HG03439 (cell line): ENCODE data around the gene STX1A.
"Not testable (repeated sequence)": the region's sequence is repeated elsewhere in the genome, so short reads cannot be mapped to it uniquely, and the experiment has no call there.

ENCODE experiments used
- ATAC-seq: cut with Tn5 transposase; IDR thresholded peaks from one replicate; pipeline ENCODE4 v1.9.1; 2021; ENCODE audit warnings: mild to moderate bottlenecking, moderate library complexity; ENCODE audit not compliant: unreplicated experiment

STX1A gene

DNA sequence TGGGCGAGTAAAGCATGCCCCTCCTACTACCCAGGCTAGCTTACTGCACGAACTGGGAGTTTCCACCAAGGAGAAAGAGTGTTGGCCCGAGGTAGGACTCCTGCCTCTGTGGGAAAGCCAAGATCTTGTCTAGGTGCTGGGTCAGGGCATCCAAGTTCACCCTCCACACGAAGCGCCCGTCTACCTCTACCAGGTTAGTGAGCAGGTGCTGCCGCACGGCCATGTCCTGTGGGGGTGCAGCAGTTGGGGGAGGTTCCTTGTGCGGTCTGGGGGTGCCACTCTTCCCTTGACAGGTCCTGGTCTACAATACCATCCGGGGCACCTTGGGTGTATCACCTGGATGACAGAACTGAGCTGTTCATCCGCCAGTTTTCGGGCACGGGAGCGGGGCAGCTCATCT lies 17.4 kb upstream of the STX1A start:
- ATAC-seq: no peak

DNA sequence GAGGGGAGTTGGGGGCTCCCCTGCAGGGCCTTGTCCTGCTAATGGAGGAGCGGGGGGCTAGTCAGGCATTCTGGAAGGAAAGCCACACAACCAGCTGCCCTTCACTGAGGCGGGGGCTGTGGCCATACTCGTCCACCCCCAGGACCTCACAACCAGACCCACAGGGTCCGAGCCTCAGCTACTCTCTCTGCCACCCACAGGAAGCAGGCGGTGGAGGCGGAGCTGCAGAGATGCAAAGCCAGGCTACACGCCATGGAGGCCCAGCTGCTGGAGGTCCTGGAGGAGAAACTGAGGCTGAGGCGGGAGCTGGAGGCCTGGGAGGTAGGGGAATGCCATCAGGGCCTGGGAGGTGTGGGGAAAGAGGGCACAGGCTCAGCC lies 16.0 kb upstream of the STX1A start:
- no peak for ATAC-seq

DNA sequence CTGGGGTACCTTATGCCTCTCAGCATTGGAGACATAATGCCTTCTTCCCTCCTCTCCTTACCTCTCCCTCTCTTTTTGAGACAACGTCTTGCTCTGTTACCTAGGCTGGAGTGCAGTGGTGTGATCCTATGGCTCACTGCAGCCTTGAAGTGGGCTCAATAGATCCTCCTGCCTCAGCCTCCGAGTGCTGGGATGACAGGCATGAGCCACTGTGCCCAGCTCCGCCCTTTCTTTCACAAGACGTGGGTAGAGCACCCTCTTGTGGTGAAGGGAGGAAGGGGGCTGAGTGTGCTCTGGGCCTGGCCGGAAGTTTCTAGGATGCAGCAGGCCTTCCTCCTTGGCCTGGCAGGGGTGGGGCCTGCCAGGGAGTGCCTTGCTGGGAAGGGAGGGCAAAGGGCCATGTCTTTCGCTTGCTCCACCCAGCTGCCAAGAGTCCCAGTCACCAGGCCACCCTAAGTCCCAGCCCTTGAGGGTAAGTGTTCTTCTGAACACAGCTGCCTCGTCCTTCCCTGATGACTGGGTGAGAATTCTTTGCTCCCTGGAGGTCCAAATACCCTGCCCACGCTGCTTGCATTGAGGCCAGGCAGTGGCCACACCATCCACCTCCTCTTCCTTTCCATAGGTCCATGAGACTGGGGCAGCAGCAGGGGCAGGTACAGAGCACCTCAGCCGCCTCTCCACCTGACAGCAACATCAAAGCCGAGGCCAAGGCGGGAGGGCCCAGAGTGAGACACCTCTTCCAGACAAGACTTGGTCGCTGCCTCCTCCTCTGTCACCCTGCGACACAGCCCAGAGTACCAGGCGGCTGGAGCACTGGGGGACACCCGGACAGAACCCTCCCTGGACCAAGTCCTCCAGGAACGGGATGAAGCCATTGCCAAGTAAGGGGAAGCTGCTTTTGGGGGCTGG lies 15.4 kb upstream of the STX1A start:
- no peak for ATAC-seq

DNA sequence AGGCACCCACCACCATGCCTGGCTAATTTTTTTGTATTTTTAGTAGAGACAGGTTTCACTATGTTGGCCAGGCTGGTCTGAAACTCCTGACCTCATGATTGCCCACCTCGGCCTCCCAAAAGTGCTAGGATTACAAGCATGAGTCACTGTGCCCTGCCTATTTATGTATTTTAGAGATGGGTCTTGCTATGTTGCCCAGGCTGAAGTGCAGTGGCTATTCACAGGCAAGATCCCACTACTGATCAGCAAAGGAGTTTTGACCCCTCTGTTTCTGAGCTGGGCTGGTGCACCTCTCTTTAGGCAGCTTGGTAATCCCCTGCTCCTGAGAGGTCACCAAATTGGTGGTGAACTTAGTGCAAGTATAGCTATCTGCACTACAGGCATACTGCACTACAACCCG lies 12.9 kb upstream of the STX1A start:
- ATAC-seq: no peak

DNA sequence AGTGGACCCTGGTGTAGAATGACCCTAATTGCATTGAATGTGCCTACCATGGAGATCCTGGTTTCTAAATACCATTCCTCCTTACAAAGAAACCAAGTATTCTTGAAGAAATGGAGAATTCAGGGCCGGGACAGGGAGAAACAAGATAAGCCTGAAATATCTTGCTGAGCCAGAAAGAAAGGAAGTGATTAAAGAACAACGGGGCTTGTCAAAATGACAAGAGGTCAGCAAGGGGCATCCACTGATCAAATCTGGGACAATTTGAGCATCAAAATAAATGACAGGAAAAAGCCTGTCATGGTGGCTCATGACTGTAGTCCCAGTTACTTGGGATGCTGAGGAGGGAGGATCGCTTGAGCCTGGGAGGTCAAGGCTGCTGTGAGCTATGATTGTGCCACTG lies 11.0 kb upstream of the STX1A start:
- no peak for ATAC-seq

DNA sequence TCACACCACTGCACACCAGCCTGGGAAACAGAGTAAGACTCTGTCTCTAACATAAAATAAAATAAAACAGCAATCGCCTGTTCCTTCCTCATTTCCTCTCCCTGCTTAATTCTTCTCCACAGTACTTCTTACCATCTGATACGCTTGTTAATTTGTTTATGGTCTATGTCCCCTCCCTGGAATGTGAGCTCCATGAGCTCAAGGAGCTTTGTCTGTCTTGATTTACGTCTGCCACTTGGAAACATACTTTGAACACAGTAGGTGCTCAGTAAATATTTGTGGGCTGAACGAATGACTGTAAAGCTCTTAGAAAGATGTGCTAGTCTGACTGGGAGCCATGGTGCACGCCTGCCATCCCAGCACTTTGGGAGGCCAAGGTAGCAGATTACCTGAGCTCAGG lies 9.1 kb upstream of the STX1A start:
- ATAC-seq: no peak

DNA sequence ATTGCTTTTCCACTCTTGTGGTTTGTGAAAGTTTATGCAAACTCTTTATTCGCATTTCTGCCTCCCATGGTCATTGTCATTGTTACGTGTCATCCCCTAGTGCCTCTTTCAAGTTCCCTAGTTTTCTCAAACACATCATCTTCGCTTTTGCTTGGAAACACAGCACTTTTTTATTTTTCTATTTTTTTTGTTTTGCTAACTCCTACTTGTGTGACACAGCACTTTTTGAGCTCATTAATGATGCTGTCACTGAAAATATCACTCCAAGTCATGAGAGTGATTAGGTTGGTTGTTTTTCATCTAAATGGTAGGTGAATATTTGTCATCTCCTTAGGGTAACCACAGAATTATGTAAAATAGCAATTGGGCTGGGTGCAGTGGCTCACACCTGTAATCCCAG lies 8.5 kb upstream of the STX1A start:
- ATAC-seq: no peak

DNA sequence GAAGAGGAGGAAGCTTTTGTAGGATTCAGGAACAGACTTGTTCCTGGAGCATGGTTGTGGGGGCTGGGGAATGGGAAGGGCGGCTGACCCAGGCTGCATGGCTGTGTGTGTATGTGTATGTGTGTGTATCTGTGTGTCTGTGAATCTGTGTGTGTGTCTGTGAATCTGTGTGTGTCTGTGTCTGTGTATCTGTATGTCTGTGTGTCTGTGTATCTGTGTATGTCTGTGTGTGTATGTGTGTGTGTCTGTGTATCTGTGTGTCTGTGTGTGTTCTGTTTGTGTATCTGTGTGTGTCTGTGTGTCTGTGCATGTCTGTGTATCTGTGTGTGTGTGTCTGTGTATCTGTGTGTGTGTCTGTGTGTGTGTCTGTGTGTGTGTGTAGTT lies 6.6 kb upstream of the STX1A start:
- no peak for ATAC-seq

DNA sequence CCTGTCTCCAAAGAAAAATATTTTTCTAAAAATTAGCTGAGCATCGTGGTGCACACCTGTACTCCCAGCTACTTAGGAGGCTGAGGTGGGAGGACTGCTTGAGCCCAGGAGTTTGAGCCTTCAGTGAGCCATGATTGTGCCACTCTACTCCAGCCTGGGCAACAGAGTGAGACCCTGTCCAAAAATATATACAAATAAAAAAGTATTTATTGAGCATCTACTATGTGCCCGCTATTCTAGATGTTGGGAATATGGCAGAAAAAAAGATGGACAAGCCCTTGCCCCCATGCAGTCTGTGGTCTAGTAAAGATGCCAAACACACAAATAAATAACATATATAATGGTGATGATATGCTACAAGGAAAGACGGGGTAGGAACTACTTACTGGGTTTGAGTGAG lies 4.3 kb upstream of the STX1A start:
- ATAC-seq: no peak

DNA sequence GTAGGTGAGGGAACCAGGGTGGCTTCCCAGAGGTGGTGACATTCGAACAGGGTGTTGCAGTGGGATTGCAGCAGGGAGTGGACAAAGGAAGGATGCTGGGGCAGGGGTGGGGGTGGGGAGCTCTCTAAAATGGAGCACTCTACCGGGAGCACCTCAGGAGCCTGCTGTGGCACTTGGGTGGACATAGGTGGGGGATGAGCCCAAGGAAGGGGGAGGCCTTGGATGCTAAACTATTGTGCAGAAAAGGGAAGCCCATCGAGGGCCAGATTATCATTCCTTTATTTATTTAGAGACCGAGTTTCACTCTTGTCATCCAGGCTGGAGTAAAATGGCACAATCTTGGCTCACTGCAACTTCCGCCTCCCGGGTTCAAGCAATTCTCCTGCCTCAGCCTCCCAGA lies 3.3 kb upstream of the STX1A start:
- no peak for ATAC-seq

DNA sequence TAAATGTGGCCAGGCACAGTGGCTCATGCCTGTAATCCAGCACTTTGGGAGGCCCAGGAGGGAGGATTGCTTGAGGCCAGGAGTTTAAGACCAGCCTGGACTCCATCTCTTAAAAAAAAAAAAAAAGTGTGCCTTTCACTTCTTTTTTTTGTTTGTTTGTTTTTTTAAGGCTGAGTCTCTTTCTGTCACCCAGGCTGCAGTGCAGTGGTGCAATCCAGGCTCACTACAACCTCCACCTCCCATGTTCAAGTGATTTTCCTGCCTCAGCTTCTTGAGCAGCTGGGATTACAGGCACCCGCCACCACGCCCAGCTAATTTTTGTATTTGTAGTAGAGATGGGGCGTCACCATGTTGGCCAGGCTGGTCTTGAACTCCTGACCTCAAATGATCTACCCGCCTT lies 2.7 kb upstream of the STX1A start:
- not testable (repeated sequence) for ATAC-seq

DNA sequence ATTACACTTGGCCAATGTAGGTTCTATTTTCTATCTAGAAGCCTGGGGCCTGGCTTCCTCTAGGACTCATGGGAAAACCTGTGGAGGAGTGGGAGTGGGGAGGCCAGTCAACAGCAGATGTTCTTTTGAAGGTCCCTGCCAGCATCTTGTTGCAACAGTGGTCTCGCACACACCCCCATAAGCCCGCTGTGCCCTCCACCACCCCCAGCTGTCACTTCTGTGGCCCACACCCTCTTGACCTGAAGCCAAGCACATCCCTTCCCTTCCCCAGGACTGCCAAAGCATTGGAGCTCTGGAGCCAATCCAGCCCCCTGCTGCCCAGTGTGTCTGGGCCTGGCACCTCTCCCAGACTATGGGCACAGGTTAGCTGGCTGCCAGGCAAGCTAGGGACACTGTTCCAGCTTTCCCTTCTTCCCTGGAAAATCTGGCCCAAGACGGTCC lies 1.9 kb upstream of the STX1A start:
- ATAC-seq: no peak

DNA sequence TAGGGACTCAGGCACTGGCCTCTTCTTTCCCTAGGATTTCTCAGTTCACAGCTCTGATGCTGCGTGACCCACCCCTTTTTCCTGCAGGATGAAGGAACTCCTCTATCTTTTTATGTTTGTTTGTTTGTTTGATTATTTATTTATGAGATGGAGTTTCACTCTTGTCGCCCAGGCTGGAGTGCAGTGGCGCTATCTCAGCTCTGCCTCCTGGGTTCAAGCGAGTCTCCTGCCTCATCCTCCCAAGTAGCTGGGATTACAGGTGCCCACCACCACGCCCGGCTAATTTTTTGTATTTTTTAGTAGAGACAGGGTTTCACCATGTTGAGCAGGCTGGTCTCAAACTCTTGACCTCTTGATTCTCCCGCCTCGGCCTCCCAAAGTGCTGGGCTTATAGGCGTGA lies 974 bp upstream of the STX1A start:
- ATAC-seq: not testable (repeated sequence)

DNA sequence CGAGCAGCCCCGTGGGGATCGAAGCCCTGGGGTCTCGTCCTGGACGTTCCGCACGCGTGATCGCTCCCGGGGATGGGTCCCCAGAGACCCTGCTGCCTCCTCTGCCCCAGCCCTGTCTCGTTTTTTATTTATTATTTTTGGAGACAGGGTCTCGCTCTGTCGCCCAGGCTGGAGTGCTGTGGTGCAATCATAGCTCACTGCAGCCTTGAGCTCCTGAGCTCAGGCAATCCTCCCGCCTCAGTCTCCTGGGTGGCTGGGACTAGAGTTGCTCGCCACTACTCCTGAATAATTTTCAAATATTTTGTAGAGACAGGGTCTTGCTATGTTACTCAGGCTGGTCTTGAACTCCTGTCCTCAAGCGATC lies 319 bp upstream of the STX1A start:
- no peak for ATAC-seq

DNA sequence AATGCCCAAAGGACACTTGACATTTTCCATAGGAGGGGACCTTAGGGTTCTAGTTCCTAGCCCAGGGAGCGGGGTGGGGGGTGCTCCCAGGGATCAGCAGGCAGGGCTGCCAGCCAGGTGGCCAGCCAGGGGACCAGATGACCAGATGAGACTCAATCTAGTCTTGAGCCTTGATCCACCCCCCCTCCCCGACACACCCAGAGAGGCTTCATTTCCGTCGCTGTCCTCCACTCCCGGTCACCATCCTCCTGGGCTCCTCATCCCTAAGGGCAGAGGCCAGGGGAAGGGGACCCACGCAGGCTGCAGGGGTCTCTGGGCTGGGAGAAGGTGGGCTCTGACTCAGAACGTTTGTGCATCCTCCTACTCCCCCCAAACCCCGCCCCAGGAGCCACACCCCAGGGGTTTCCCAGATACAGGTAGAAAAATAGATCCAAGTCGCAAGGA lies 1.0 kb downstream of the STX1A start:
- no peak for ATAC-seq

DNA sequence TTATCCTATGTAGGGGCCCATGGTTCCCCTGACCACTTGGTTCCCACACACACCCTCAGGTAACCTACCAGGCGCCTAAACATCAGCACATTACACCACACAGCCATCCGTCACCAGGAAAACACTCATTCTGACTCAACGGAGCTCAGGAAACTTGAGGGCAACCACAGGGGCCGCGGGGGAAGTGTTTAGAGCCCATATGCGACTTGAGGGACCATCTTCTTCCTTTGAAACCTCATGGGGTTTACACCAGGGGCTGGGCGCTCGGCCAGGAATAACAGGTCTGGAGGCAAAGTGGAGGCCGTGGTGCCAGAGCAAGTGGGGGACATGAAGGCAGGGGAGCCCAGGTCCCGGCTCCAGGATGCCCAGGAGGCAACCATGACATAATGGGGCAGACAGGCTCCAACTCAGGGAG lies 1.5 kb downstream of the STX1A start:
- no peak for ATAC-seq

DNA sequence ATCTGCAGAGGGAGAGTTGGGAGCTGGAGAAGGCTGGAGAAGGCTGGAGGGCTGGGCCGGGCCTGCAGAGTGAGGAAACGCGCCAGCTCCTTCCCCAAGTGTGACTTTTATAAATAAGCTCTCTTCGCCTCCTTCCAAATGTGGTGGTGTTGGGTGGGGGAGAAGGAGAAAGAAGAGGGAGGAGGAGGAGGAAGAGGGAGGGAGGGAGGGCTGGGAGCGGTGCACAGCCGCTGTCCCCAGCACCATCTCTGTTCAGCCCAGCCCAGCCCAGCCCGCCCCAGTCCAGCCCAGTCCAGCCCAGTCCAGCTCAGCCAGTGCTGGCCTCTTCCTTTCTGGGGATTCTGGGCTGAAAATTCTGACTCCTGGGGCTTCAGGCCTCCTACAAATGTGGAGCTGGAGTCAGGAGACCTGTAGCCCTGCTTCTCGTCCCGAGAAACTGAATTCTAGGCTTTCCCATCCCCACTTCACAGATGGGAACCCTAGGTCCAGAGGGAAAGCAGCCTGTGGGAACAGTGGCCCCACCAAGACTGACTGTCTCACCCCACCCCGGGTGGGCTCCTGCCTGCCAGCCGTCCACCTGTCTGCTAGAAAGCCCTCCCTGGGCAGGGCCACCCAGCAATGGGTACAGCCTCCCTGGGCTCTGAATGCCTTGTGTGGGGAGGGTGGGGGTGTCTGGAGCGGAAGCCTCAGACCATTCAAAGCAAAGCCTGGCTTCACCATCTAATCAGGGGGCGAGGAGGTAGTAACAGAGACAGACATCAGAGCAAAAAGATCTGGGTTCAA lies 2.3 kb downstream of the STX1A start:
- ATAC-seq: no peak

DNA sequence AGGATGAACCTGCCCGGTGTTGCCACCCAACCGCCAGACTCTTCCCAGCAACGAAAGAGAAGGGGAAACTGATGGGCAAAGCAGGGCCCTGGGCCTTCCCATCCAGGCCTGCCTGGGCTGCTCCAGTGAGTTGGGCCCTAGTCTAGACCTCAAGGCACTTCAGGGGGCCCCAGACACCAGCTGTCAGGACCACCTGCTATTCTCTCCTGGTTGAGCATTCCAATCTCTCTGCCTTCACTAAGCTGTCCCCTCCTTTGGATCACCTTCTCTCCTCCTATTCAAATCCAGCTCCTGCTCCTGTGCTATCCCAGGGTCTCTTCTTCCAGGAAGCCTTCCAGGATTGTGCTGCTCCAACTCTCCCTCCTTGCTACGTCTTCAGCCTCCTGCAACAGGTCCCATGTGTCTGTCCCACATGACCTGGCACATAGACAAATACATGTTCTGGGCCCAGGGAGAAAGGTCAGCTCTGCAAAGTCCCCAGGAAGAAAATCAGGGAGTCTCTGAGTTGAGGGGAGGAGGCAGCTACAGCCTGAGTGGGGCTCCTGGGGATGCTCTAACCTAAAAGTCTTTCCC lies 3.1 kb downstream of the STX1A start:
- no peak for ATAC-seq

DNA sequence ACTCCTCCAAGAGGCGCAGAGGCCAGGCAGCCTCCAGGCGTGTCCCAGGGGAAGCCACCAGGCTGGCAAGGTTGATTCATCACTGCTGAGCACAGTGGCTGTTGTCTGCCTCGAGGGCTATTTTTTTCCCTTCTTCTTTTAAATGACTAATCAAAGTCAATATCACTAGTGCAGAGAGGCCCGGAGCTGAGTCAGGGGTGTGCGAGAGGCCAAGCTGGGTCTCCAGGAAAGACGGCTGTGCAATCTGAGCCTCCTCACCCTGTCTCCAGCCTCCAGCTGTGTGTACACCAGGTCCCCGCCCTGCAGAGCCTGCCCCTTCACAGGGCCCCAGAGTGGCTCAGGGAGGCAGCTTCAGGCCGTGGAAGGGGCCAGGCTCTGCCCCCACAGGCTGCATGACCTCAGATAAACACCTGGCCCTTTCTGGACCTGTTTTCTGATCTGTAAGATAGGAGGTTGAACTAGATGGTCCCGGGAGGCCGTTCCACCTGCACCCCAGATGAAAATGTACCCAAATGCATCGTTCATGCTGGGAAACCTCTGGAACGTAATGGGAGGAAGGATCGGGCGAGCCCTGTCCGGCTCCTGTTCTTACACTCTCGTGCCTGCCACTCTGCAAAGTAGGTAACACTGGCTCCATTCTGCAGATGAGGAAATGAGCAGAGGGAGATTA lies 3.7 kb downstream of the STX1A start:
- no peak for ATAC-seq

DNA sequence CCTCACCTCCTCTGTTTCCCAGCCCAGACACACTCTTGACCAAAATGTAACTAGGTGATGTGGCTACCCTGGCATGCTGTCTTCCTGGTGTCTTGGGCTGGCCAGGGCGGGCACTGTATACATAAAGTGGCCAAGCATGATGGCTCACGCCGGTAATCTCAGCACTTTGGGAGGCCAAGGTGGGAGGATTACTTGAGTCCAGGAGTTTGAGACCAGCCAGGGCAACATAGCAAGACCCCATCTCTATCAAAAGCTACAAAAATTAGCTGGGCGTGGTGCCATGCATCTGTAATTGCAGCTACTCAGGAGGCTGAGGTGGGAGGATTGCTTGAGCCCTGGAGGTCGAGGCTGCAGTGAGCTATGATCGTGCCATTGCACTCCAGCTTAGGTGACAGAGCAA lies 6.2 kb downstream of the STX1A start:
- ATAC-seq: not testable (repeated sequence)

DNA sequence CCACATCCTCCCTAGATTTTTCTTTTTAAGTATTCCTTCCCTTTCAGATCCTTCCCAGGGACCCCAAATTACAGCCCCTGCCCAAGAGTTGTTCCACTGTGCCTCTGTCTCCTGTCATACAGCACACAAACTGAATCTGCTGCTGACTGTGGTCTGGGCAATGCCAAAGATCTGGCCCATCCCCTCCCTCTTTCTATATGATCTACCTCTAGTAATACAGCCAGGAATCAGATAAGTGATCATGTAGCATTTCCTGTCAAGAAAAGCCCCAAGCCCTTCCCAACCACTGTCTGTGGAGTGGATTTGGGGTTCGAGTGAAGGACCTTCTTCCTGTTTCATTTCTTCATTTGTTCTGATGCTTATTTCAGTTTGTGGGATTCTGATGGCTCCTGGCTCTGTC lies 6.7 kb downstream of the STX1A start:
- no peak for ATAC-seq
